Measurements from ENCODE around the gene PRDM10. TPM values are rescaled to one million over a fixed set of nuclear protein-coding genes. Genes with fewer than 3 reads are reported as not detected.

Gene PRDM10
- total RNA-seq, 1 experiment from 2014 or later, result 18.9 TPM

DNA sequence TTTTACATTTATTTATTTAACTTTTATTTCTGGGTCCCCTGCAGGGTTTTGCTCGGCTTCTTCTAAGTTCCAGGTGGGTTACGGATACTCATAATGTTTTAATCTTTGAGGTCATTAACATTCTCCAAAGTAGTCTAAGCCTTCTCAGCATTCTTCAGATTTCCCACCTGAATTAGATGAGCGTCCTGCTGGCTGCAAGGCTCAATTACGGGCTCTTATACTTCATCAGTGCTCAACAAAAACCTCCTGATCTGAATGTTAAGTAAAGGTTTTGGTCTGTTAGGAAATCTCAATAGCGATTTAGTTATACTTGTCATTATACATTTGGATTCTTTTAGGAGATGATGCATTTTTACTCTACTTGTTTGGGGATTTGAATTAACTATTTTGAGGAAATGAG, 80.0 kb downstream of the PRDM10 start (continued):
- TF ChIP-seq FOXP1 (CRISPR knock-in tag; IDR thresholded peaks at IDR 0.05; ENCODE audit: borderline replicate concordance), result no peak
- TF ChIP-seq, protein P1, sequence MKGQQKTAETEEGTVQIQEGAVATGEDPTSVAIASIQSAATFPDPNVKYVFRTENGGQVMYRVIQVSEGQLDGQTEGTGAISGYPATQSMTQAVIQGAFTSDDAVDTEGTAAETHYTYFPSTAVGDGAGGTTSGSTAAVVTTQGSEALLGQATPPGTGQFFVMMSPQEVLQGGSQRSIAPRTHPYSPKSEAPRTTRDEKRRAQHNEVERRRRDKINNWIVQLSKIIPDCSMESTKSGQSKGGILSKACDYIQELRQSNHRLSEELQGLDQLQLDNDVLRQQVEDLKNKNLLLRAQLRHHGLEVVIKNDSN (CRISPR knock-in tag; IDR thresholded peaks at IDR 0.05), result no peak

DNA sequence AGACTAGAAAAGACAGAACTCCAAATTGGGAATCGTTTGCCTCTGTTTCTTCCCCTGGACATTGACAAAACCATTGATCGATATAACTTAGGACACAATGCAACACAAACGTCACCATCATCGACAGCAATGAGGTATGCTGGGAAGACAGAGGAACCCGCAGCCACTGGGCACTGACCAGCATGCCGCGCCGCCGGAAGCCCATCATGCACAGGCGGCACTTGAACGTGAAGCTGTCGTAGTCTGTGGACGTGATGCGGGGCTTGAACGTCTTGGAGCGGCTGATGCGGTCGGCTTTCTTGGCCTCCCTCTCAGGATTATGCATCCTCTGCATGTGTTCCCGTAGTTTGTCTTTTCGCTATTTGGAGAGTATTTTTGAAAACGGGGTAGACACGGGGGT, 84.3 kb downstream of the PRDM10 start:
- POLR2A ChIA-PET, result no interaction called here
- Mint-ChIP-seq H3K36me3 (peaks cover 57% of the 10 kb centered on the region), H3K27ac (no peak overlapping the region), H3K4me1 (no peaks in the 10 kb centered on the region; the same call in 1 of the 2 replicates), H3K27me3 (ENCODE audit: low read depth) (no peaks in the 10 kb centered on the region), H3K9me3 (no peaks in the 10 kb centered on the region), H3K4me3 (no peak overlapping the region)
- CTCF ChIA-PET, result no interaction called here
- ATAC-seq (no peak), DNase-seq (ENCODE audit: low spot score) (no peak)
- TF ChIP-seq SMAD4 (CRISPR knock-in tag; IDR thresholded peaks at IDR 0.05) (no peak), ELF4 (CRISPR knock-in tag; IDR thresholded peaks at IDR 0.05; ENCODE audit: low read depth) (no peak), ESRRA (CRISPR knock-in tag; IDR thresholded peaks at IDR 0.05; ENCODE audit: borderline replicate concordance) (no peak), SMAD3 (CRISPR knock-in tag; IDR thresholded peaks at IDR 0.05; ENCODE audit: borderline replicate concordance) (no peak), OVOL2 (CRISPR knock-in tag; IDR thresholded peaks at IDR 0.05; ENCODE audit: borderline replicate concordance) (no peak), RELA (CRISPR knock-in tag; IDR thresholded peaks at IDR 0.05; ENCODE audit: borderline replicate concordance) (no peak), FOXP1 (CRISPR knock-in tag; IDR thresholded peaks at IDR 0.05; ENCODE audit: borderline replicate concordance) (no peak), ZNF423 (CRISPR knock-in tag; IDR thresholded peaks at IDR 0.05) (no peak), ETV6 (CRISPR knock-in tag; IDR thresholded peaks at IDR 0.05) (no peak)
- TF ChIP-seq, protein P2, sequence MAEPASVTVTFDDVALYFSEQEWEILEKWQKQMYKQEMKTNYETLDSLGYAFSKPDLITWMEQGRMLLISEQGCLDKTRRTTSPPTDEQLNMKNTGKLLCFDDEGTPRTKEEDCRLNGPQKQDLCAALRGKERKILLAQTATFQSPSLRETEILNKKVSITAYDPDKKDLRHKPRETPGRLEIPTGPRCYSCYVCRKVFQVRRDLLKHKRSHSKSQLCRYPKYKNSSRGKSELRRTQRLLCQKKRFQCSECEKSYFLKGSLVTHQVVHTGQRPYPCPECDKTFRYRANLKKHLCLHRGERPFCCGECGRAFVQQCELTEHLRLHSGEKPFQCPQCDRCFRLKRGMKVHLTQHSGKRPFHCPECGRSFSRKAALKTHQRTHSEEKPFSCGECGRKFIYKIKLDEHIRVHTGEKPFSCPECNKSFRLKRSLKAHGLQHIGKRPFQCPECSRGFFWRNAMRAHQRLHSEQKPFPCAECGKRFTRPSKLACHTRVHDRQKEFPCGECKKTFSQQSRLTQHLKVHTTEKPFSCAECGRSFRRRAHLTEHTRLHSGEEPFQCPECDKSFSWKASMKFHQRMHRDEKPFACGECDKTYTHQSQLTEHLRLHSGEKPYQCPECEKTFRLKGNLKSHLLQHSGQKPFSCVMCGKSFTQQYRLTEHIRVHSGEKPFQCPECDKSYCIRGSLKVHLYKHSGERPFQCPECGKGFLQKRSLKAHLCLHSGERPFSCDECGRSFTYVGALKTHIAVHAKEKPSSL (CRISPR knock-in tag; conservative IDR thresholded peaks at IDR 0.05), result no peak
- TF ChIP-seq, protein P3, sequence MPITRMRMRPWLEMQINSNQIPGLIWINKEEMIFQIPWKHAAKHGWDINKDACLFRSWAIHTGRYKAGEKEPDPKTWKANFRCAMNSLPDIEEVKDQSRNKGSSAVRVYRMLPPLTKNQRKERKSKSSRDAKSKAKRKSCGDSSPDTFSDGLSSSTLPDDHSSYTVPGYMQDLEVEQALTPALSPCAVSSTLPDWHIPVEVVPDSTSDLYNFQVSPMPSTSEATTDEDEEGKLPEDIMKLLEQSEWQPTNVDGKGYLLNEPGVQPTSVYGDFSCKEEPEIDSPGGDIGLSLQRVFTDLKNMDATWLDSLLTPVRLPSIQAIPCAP (CRISPR knock-in tag; IDR thresholded peaks at IDR 0.05), result no peak
- TF ChIP-seq, protein P4, sequence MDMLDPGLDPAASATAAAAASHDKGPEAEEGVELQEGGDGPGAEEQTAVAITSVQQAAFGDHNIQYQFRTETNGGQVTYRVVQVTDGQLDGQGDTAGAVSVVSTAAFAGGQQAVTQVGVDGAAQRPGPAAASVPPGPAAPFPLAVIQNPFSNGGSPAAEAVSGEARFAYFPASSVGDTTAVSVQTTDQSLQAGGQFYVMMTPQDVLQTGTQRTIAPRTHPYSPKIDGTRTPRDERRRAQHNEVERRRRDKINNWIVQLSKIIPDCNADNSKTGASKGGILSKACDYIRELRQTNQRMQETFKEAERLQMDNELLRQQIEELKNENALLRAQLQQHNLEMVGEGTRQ (CRISPR knock-in tag; IDR thresholded peaks at IDR 0.05), result no peak
- TF ChIP-seq, protein P5, sequence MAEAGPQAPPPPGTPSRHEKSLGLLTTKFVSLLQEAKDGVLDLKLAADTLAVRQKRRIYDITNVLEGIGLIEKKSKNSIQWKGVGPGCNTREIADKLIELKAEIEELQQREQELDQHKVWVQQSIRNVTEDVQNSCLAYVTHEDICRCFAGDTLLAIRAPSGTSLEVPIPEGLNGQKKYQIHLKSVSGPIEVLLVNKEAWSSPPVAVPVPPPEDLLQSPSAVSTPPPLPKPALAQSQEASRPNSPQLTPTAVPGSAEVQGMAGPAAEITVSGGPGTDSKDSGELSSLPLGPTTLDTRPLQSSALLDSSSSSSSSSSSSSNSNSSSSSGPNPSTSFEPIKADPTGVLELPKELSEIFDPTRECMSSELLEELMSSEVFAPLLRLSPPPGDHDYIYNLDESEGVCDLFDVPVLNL (CRISPR knock-in tag; IDR thresholded peaks at IDR 0.05; ENCODE audit: borderline replicate concordance, low read depth), result no peak
- TF ChIP-seq, protein P6, sequence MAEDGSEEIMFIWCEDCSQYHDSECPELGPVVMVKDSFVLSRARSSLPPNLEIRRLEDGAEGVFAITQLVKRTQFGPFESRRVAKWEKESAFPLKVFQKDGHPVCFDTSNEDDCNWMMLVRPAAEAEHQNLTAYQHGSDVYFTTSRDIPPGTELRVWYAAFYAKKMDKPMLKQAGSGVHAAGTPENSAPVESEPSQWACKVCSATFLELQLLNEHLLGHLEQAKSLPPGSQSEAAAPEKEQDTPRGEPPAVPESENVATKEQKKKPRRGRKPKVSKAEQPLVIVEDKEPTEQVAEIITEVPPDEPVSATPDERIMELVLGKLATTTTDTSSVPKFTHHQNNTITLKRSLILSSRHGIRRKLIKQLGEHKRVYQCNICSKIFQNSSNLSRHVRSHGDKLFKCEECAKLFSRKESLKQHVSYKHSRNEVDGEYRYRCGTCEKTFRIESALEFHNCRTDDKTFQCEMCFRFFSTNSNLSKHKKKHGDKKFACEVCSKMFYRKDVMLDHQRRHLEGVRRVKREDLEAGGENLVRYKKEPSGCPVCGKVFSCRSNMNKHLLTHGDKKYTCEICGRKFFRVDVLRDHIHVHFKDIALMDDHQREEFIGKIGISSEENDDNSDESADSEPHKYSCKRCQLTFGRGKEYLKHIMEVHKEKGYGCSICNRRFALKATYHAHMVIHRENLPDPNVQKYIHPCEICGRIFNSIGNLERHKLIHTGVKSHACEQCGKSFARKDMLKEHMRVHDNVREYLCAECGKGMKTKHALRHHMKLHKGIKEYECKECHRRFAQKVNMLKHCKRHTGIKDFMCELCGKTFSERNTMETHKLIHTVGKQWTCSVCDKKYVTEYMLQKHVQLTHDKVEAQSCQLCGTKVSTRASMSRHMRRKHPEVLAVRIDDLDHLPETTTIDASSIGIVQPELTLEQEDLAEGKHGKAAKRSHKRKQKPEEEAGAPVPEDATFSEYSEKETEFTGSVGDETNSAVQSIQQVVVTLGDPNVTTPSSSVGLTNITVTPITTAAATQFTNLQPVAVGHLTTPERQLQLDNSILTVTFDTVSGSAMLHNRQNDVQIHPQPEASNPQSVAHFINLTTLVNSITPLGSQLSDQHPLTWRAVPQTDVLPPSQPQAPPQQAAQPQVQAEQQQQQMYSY (CRISPR knock-in tag; IDR thresholded peaks at IDR 0.05), result no peak
- TF ChIP-seq, protein P7, sequence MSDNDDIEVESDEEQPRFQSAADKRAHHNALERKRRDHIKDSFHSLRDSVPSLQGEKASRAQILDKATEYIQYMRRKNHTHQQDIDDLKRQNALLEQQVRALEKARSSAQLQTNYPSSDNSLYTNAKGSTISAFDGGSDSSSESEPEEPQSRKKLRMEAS (CRISPR knock-in tag; IDR thresholded peaks at IDR 0.05), result no peak
- TF ChIP-seq, protein P8, sequence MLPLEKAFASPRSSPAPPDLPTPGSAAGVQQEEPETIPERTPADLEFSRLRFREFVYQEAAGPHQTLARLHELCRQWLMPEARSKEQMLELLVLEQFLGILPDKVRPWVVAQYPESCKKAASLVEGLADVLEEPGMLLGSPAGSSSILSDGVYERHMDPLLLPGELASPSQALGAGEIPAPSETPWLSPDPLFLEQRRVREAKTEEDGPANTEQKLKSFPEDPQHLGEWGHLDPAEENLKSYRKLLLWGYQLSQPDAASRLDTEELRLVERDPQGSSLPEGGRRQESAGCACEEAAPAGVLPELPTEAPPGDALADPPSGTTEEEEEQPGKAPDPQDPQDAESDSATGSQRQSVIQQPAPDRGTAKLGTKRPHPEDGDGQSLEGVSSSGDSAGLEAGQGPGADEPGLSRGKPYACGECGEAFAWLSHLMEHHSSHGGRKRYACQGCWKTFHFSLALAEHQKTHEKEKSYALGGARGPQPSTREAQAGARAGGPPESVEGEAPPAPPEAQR (CRISPR knock-in tag; IDR thresholded peaks at IDR 0.05), result no peak
- TF ChIP-seq, protein P9, sequence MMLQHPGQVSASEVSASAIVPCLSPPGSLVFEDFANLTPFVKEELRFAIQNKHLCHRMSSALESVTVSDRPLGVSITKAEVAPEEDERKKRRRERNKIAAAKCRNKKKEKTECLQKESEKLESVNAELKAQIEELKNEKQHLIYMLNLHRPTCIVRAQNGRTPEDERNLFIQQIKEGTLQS (CRISPR knock-in tag; conservative IDR thresholded peaks at IDR 0.05), result no peak
